LHCN-M2 (cell line): ENCODE data around the gene BNIP5. TPM values are rescaled to one million over a fixed set of nuclear protein-coding genes. Genes with fewer than 3 reads are reported as not detected.
A peak's percentile ranks its signal among the peaks of the same experiment; 100 is the strongest.

Experiments
- DNase-seq: peaks from one replicate; pipeline ENCODE4 v3.0.0-alpha.2; 2012; ENCODE audit warnings: low read depth
- total RNA-seq: library from RNA; depleted of rRNA; stranded (reverse); fragments of >200 nt; gene quantifications from 2 replicates; pipeline ENCODE4 v1.2.3, GENCODE V29; 2014

The BNIP5 gene
- total RNA-seq, 1 experiment from 2014 or later, result not detected

DNA sequence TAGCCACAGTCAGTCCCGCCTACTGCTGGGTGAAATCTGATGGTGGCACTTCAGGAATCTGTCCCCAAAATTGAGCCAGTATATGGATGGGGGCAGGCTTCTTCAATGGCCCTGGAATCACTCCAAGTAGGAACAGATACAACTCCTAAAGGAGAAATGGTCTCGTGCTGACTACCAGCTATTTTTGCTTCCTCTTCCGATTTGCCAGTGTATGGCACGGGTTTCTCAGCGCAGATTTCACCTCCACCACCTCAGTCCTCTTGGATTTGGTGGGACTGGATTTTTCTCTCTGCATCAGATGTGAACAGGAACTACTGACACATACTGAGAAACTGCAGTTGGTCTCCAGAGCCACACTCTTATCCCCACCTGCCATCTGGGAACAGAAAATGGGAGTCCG, 39.6 kb downstream of the BNIP5 start:
- no peak for DNase-seq

DNA sequence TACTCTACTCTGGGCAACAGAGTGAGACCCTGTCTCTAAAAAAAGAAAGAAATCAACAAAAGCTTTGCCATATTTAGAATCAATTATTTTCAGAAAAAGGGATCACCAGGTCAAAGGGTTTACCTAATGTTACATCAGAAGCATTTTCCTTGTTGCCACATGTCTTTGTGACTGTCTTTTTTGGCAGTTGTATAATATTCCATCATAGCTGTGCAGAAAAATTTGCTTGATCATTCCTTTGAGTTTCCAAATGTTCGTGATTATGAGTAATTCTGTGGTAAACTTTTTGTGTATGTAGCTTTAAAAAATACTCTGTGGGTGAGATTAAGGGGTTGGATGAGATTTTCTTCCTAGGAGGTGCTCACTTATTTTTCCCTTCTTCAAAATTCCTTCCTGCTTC, 40.4 kb downstream of the BNIP5 start:
- DNase-seq, result no peak

DNA sequence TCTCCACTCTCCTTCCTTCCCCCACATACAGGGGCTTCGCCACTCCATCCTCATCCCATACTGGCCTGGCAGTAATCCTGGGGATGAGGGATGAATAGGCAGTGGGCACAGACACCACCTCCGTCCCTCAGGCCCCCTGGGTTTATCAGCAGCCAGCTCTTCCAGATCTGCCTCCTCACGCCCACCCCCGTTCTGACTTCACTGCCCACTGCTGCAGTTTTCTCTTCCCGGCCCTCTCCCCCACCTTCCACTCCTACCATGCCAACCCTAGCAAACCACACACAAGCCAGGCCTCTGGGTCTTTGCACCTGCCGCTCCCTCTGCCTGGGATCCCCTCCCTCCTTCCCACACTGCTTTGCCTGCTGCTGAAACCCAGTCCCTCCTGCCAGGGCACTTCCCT, 44.5 kb downstream of the BNIP5 start:
- no peak for DNase-seq

DNA sequence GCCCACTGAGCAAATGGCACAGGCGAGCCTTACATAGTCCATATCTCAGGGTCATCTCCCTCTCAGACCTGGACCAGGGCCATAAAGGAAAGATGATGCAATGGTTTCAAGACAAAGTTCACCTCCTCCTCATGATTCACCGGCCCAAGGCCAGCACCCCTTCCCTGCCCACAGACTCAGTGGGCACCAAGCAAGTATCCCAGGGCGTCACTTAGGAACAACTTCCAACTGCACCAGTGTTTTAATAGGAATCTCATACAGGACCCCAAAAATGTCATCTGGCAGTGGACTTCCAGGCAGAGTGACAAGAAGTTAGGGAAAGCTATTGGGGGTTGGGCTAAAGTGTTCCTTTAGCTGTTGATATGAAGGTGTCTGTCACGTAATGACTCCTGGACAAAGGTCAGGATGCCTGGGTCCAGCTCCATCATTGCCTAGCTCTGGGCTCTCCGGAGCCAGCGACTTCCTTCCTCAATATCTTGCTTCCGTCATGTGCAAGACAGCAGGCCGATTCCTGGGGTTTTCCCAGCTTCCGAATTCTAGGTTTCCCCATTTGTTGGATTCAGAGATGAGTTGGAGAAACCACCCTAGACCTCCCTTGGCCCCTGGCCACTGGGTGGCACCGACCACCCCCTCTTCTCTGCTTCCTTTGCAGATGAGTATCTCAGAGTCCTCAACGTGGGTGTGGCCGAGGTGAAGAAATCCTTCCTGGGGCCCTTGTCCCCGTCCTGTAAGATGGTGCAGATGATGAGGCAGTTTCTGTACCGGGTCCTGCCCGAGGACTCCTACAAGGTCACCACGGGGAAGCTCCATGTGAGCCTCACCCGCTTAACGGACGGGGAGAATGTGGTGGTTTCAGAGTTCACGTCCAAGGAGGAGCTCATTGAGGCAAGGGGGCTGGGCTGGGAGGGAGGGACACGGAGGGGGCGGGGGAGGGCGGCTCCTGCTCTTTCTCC, 45.7 kb downstream of the BNIP5 start:
- no peak for DNase-seq

DNA sequence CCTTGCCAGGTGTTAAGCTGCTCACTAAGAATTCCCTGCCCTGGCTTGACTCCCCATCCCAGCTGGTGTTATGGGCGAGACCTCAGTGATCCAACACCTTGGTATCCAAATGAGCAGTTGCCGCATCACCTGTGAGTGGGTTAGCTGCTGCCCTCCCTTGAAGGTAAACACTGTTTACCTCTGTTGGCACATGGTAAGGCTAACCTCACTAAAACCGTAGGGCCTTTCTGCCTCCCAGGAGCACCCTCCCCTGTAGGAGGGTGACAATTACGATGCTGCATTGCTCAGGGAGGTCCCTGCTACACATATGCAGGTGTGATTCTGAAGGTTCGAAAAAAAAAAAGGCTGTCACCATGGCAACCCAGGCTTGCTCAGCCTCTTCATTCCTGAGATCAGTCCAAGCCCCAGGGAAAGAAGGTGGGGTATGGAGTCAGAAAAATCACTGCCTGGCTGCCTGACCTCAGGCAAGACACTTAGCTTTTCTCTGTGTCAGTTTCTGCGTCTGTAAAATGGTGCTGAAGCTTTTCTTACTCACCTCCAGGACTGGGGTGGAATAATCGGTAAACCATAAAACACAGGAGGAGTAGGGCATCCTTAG, 47.3 kb downstream of the BNIP5 start:
- DNase-seq, result no peak

DNA sequence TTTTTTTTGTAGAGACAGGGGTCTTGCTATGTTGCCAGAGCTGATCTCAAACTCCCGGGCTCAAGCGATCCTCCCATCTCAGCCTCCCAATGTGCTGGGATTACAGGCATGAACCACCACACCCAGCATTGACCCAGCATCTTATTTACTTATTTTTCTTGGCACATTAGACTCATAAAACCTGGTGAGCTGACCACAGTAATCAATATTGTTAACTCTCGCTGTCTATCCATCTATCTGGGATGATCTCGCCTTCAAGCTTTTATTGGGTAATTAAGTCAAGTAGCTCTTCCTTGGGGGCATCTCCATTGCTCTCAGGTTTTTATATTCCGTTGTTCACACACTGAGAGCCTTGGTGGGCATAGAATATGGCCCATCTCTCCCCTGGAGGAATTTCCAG, 49.8 kb downstream of the BNIP5 start:
- DNase-seq, result no peak

DNA sequence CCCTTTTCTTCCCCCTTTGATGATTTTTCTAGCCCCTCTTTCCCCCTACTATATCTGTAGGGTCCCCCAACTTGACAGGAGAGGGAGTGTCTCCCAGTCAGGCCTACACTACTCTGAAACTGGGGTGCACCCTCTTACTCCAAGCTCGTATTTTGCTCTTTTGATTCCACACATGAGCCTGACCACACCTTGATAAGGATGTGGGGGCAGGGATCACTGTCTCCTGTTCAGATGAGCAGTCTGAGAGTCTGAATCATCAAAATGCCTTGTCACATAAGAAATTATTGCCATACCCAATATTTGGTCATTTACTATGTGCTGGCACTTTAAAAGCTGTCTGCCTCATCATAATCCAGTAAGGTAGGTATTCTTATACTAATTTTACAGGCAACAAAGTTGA, 50.9 kb downstream of the BNIP5 start:
- no peak for DNase-seq

DNA sequence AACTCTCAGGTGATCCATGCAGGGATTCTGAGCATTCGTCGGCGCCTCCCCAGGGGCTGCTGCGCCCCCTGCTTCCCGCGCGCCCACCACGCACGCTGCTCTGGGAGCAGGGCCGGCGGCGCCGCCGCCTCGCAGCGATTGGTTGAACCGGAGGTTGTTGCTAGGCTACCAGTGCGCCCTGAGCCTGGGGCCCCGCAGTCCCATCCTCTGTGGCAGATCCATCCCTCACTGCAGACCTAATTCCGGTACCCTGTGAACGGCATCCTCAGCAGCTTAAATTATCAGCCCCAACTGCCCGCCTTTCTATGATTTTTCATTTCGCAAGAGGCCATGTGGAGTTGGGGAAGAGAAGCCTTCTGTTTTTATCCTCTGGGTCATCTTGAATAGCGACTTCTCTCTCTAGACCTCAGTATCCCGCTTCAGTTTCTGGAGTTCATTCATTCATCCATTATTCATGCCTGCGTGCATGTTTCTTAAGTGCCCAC, 51.5 kb downstream of the BNIP5 start:
- DNase-seq, result no peak

DNA sequence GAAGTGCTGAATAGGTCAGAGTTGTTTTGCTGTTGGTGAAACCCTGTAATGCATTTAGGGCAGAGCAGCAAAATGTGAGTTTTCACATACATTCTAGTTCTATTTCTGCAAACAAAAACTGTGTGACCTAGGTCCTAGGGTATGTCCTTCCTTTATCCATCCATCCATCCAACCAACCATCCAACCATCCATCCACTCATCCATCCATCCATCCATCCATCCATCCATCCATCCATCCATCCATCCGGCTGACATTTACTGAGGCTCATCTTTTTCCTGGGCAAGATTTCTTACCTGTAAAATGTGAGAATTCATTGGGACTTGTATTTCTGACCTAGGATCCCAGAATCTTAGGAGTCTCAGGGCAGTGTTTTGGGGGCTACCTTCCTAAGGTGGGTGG, 52.3 kb downstream of the BNIP5 start:
- no peak for DNase-seq

DNA sequence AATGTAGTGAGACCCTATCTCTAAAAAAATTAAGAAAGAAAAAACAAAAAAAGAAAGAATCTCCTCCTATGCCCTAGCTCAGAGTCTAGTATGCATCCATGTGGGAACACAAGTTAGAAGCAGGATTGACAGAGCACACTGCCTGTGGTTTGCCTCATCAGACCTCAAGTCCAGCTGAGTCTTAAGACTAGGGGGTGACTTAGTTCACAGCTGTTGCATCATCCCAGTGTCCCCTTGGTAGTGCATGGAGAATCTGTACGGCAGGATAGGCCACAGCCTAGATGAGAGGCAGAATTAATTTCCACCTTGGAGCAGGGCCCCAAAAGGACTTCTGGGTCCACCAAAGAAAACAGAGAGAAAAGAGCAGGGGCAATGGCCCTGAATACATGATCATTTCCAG, 53.1 kb downstream of the BNIP5 start:
- DNase-seq, result peak; percentile 17

DNA sequence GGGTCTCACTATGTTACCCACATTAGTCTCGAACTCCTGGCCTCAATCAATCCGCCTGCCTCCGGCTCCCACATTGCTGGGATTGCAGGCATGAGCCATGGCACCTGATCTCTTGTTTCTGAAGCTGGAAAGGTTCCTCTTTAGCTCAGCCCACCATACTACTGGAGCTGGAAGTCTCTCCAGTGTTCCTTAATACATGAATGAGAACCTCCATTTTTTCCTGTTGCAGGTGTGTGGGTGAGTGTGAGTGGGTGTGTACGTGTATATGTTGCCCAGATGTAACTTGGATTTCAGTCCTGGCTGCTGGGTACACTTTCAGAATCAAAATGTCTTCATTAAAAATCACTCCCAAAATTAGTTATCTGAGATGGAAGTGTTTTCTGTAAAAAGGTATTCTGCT, 55.7 kb downstream of the BNIP5 start:
- DNase-seq, result no peak

DNA sequence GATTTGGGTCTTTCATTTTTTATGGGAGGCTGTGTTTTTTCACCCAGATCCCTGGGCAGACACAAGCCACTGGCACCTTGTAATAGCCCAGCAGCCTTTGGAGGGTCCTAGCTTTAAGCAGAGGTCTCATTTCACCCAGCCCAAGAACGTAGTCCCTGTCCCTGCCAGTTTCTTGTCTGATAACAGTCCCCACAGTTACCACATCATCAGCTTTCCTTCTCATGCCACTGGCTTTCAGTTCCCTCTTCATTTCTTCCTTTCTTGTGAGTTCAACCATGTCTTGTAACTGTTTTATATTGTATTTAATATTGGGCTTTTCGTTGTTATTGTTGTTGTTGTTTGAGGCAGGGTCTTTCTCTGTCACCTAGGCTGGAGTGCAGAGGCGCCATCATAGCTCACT, 56.2 kb downstream of the BNIP5 start:
- no peak for DNase-seq

DNA sequence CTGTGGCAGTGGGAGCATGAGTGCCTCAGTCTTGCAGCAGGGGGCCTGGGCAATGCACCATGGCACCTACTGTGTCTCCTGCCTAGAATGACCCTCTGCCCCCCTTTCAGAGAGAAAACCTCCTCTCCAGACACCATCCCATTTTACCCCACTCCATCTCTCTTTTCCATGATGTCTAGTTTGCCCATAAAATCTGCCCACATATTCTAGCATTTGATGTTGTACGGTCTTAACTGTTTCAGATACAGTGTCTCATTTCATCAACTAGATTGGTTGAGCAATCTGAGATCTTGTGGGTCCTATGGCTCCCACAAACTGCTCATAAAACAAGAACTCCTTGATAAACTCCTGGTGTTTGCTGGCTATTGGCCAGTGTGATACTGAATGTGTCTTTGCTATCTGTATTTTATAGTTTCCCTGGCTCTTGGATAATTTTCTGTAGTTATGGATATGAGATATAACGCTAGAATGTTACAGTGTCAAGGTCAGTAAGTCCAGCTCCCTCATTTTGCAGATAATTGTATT, 58.7 kb downstream of the BNIP5 start:
- no peak for DNase-seq

DNA sequence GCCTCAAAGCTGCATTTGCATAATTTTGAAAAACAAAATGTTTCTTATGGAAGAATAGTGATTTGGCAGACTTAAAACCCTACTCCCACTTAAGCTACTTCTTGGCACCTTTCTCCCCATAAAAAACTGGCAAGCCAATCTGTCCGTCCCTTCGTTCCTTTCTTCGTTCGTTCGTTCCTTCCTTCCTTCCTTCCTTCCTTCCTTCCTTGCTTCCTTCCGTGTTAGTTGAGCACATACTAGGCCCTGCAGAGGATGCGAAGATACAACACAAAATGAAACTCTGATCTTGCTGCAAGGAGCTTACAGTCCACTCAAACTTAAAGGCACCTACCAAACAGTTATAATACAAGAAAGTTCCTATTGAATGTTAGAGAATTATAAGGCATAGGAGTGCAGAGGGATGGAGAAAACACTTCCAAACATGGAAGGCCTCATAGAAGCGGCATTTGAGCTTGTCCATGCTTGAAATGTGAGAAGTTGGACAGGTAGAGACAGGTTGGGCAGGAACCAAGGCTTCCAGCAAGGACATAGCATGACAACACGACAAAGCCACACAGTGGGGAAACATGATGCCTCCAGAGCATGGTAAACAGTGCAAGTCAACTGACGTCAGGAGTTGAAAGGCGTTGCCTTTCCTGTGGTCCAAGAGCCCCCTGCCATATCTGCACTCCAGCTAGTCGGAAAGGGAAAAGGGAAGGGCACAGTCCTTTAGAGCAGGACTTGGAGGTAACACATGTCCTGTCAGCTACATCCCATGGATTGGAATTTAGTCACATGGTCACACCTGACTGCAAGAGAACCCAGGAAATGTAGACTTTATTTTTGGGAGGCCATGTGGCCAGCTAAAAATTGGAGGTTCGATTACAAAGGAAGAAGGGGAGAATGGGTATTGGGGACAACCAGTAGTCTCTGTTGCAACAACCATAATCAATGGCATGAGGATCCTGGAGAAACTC, 59.8 kb downstream of the BNIP5 start:
- DNase-seq, result no peak

DNA sequence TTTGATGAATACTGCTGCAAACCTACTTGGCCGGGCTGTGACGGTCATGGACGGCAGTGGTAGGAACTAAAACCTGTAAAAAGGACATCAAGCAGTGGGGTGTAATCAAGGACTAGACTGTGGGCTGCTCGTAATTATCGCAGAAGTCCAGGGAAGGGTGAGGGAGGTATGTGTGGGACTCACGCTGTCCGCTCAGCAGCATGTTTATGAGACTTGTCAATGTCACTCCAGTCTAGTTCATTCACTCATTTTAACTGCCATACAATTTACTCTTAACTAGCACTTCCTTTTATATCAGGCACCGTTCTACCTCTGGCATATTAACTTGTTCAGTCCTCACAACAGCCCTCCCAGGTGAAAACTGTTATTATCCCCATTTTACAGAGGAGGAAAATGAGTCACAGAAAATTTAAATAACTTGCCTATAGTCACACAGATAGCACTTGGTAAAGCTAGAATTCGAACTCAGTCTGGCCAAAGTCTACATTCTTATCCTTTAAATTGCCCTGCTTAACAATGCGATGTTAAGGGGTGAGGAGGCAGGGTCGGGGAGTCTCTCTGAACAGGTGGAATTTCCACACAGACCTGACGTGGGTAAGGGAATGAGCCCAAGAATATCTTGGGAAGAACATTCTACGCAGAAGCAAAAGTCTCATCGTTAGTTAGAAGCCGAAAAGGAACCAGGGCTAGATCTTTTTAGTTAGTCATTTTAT, 62.7 kb downstream of the BNIP5 start:
- no peak for DNase-seq

DNA sequence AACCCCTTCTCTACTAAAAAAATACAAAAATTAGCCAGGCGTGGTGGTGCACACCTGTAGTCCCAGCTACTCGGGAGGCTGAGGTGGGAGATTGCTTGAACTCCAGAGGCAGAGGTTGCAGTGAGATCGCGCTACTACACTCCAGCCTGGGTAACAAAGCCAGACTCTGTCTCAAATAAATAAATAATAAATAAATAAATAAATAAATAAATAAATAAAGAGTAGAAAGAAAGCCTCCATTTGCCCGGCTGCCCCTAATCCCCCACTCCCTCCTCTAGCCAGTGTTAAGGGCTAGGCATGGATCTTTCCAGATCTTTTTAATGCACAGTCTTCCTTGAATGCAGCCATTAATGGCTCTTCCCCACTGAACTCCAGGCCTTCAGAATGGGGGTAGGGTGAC, 63.6 kb downstream of the BNIP5 start:
- no peak for DNase-seq

DNA sequence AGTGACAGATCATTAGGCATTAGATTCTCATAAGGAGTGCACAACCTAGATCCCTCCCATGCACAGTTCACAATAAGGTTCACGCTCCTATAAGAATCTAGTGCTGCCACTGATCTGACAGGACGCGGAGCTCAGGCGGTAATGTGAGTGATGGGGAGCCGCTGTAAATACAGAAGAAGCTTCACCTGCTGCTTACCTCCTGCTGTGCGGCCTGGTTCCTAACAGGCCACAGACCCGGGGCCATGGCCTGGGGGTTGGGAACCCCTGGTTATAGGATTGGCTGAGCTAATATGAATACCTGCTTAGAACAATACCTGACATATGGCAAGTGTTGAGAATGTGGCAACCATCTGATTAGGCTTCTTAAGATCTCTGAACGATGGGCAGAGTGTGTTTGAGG, 64.5 kb downstream of the BNIP5 start:
- DNase-seq, result no peak

DNA sequence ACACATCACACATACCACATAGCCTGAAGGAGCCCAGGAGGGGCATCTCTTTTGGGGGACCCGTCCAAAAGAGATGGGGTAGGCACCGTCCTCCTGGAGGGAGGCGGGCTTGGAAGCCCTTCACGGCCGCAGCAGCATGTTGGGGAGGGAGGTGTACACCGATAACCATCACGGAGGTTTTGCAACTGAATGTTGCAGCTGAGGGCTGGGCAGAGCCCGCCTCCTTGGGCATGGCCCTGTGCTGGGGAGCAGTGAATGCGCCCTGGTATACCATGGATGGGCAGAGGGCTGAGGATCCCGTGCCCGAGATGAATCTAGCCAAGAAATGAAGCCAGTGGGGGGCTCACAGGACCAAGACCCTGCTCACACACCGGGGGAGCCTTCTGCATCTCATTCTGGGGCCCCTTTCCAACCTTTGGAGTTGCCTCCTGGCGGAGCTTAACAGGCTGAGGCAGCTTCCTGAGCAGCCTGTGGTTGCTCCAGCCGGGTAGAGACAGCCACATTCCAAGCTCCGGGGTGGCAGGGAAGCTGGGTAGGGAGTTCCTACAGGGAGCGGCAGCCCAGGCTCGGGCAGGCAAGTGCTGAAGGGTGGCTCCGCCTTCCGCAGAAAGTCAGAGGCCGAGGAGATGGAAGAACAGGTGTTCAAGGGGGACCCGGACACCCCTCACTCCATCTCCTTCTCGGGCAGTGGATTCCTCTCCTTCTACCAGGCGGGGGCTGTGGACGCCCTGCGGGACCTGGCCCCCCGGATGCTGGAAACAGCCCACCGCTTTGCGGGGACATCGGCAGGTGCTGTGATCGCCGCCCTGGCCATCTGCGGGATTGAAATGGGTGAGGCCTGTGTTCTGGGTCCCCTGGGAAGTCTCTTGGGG, 66.6 kb downstream of the BNIP5 start, which contains the start of gene PNPLA1:
TSS of gene PNPLA1 (plus strand) at position 227 of the 872 bp plus-strand sequence. CDS start at position 627, 400 bp downstream.
- DNase-seq, result no peak

DNA sequence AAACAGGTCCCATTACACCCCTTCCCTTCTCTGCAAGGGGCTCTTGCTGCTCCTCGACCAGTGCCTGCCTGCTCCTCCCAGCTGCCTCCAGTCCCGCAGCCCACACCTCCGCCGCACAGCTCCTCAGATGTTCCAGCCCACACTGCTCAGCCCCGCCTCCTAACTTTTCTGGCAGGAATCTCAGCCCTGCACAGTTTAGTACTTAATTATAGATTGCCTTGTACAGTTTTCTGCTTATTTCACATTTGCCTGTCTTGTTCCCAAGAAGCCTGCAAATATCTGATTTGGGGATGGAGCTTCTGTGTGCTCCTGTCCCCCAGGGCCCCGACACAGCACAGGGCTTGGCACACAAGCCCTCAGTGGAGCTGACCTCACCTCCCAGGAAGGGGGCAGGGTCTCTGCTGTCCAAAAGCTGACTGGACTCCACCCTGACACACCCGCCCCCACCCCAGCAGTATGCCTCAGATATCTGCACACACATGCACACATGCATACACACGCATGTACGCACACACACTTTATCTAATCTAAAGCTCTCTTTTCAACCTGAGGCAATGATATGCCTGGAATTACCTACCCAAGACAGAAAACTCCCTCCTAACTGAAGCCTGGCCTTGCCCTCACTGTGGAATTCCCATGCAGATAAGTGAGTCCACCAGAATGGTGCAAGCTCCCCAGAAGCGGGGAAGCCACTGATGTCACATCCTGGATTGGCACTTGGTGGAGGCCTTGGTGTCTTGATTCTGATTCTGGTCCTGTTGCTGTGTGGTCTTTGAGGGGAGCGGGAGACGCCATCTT, 68.0 kb downstream of the BNIP5 start:
- no peak for DNase-seq
